Ureter (tissue), 1 donor: Measurements from ENCODE around the gene DDX50. TPM values are rescaled to one million over a fixed set of nuclear protein-coding genes. Genes with fewer than 3 reads are reported as not detected.
"Not testable (repeated sequence)": the region's sequence is repeated elsewhere in the genome, so short reads cannot be mapped to it uniquely, and the experiment has no call there.

Experiments
- DNase-seq: peaks from one replicate; pipeline ENCODE4 v3.0.0-alpha.2; 2020; ENCODE audit warnings: low spot score
- total RNA-seq: library from RNA; stranded (reverse); gene quantifications from one replicate; pipeline ENCODE4 v1.2.4, GENCODE V29; 2023
- donor health status: DM: yes; HTN: yes; CAD: no.

DDX50 gene
- total RNA-seq, 1 donor from 2014 or later: 33.9 TPM

DNA sequence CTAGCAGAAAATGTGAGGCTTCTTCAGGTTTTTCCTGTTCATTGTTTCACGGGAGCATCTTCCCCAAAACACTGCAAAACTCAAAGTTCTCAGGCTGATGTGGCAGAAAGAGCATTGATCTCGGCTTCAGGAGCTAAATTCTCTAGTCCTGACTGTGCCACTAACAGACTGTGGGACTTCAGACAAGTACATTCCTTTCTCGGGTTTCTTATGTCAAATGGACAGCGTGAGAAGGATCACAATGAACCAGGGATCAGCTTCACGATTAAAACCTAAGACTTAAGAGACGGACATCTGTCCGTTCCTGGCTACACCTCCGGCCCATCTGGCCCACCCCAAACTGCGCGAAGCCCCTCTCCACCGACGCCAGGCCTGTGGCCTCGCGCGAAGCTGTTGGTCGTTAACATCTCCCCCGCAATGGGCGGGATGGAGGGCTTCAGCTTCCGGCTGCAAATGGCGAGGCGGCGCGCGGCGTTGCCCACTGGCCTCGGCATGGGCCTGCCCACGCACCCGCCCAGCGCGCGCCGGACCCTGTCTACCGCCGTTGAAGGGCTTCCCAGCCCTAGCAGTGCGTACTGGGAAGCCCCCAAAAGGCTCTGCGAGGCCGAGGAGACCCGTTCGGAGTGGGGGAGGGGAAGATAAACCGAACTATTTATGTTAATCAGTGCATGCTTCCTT lies 549 bp upstream of the DDX50 start:
- DNase-seq: no peak

DNA sequence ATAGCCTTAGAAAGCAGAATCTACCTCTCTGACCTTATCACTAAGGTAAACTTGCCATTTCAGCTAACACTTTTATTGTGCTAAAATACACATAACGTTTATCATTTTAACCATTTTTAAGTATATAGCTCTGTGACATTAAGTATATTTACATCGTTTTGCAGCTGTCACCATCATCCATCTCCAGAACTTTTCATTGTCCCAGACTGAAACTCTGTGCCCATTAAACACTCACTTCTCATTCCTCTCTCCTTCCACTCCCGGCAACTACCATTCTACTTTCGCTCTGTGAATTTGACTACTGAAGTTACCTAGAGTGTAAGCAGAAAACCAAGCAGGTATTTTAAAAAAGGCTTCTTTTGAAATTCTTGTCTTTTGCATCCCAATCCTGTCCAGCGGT lies 1.3 kb downstream of the DDX50 start:
- no peak for DNase-seq

GRCh38 chr10:68924593-68924992 lies 23.5 kb downstream of the DDX50 start:
- DNase-seq: no peak

DNA sequence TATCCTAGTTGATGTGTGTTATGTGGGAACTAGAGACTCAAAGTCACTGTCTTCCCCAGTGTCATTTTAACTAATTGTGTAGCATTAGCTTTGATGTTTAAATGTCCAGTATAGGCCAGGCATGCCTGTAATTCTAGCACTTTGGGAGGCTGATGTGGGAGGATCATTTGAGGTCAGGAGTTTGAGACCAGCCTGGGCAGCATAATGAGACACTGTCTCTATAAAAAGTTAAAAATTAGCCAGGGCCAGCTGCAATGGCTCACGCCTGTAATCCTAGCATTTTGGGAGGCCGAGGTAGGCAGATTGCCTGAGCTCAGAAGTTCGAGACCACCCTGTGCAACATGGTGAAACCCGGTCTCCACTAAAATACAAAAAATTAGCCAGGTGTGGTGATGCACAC lies 24.4 kb downstream of the DDX50 start:
- no peak for DNase-seq

- not testable (repeated sequence) for DNase-seq
Observed at GRCh38 chr10:68929157-68929556, 28.0 kb downstream of the DDX50 start.

DNA sequence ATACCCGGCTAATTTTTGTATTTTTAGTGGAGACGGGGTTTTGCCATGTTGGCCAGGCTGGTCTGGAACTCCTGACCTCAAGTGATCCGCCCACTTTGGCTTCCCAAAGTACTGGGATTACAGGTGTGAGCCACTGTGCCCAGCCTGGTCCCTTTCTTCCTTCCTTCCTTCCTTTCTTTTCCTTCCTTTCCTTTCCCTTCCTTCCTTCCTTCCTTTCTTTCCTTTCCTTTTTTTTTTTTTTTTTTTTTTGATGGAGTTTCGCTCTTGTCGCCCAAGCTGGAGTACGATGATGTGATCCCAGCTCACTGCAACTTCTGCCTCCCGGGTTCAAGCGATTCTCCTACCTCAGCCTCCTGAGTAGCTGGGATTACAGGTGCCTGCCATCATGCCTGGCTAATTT lies 28.8 kb downstream of the DDX50 start:
- not testable (repeated sequence) for DNase-seq

GRCh38 chr10:68932860-68933259 lies 31.7 kb downstream of the DDX50 start:
- DNase-seq: not testable (repeated sequence)

GRCh38 chr10:68934994-68935393 lies 33.9 kb downstream of the DDX50 start:
- DNase-seq: no peak

- DNase-seq: no peak
Observed at GRCh38 chr10:68938117-68938516, 37.0 kb downstream of the DDX50 start.

DNA sequence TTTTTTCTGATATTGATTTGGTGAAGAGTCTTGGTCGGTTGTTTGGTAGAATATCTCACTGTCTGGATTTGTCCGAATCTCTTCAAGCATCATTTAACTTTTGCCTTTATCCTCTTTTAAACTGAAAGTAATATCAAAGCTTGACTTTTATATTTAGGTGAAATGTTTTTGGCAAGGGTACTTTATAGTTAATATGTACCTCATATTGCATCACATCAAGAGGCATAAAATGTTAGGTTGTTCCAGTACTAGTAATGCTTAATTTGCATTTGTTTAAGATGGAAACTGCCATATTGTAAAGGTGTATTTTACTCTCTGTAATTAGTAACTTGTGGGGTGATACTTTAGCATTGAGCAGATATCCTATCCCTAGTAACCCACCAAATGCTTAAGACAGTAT lies 37.8 kb downstream of the DDX50 start:
- no peak for DNase-seq

- not testable (repeated sequence) for DNase-seq
Observed at GRCh38 chr10:68940917-68941316, 39.8 kb downstream of the DDX50 start.

GRCh38 chr10:68950598-68950997 lies 49.5 kb downstream of the DDX50 start:
- no peak for DNase-seq

DNA sequence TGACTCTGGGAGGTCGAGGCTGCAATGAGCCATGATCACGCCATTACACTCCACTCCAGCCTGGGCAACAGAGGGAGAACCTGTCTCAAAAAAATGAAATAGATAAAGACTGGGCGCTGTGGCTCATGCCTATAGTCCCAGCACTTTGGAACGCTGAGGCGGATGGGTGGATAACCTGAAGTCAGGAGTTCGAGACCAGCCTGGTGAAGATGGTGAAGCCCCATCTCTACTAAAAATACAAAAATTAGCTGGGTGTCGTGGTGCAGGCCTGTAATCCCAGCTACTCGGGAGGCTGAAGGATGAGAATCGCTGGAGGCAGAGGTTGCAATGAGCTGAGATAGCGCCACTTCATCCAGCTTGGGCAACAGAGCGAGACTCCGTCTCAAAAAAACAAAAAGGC lies 53.8 kb downstream of the DDX50 start:
- DNase-seq: no peak

DNA sequence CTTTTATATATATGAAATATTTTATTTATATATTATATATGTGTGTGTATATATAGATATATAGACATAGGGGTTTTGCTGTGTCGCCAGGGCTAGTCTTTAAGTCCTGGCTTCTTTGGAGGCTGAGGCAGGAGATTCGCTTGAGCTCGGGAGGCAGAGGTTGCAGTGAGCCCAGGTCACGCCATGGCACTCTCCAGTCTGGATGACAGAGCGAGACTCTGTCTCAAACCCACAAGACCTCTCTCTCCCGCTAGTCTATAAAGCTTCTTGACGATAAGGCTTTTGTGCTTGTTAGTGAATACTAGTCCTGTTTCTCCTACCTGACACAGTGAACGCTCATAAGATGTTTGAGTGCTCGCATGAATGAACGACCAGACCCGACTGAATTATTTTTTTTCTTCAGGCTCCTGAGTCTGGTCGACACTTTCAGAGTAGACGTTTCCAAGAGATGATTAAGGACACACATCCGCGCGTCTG lies 54.3 kb downstream of the DDX50 start:
- DNase-seq: no peak

GRCh38 chr10:68955832-68956532 lies 54.9 kb downstream of the DDX50 start, which contains the start of gene DDX21:
DDX21 (plus strand) TSS chr10:68956170; CDS start chr10:68956226, 56 bp downstream.
- peak; percentile 94 for DNase-seq

DNA sequence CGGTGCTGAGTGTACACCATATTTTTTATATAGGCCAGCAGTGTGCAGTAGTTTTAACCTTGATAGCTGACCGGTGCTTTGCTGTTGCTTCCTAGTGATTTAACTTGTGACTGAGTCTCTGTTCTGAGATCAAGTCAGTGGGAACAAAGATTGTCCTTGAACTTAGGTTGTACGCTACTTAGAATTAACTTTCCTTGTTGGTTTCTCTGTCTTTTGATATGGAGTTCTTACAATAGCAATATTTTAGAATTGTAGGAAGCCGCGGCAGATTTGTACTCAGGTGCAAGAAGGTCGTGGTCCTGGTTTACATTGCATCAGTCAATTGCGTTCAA lies 56.1 kb downstream of the DDX50 start:
- no peak for DNase-seq

DNA sequence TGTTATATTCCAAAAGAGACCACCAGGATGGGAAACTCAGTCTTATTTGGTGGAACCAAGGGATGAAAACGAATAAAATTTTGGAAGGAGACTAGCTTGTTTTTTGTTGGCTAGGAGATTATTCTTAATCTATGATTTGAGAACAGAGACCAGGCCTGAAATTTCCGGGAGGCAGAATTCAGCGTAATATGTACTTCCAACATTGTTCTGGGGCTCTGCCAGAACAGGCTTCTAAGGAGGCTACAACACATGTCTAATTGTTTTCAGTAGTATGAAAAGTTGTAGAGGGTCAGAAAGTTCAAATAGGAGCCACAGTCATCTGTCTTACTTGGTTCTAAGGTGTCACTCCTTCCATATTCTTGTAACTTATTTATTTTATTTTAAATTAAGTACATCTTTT lies 56.5 kb downstream of the DDX50 start:
- DNase-seq: no peak

DNA sequence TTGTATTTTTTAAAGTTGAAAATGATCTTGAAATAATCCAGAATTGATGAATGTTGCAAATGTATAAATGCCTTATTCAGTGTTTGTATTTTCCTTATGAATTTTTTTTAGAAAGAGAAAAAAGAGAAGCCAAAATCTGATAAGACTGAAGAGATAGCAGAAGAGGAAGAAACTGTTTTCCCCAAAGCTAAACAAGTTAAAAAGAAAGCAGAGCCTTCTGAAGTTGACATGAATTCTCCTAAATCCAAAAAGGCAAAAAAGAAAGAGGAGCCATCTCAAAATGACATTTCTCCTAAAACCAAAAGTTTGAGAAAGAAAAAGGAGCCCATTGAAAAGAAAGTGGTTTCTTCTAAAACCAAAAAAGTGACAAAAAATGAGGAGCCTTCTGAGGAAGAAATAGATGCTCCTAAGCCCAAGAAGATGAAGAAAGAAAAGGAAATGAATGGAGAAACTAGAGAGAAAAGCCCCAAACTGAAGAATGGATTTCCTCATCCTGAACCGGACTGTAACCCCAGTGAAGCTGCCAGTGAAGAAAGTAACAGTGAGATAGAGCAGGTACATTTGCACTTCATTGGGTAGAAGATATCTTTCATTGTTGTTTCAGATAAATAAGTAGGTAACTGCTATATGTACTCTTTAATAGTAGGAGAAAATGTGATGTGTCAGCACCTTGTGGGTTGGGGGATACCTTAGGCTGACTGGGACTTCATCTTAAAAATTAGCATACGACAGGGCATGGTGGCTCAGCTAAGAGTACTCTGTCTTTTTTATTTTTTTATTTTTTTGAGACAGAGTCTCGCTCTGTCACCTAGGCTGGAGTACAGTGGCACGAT lies 58.8 kb downstream of the DDX50 start:
- no peak for DNase-seq

GRCh38 chr10:68963151-68963550 lies 62.0 kb downstream of the DDX50 start:
- no peak for DNase-seq

- no peak for DNase-seq
Observed at GRCh38 chr10:68973975-68974374, 72.9 kb downstream of the DDX50 start.

DNA sequence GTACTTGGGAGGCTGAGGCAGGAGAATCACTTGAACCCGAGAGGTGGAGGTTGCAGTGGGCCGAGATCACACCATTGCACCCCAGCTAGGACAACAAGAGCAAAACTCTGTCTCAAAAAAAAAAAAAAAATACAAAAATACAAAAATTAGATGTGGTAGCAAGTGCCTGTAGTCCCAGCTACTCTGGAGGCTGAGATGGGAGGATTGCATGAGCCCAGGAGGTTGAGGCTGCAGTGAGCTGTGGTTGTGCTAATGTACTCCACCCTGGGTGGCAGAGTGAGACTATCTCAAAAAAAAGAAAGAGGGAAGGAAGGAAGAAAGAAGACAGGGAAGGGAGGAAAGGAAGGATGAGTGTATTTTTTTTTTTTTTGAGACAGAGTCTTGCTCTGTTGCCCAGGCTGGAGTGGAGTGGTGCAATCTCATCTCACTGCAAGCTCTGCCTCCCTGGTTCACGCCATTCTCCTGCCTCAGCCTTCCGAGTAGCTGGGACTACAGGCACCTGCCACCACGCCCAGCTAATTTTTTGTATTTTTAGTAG lies 74.9 kb downstream of the DDX50 start:
- DNase-seq: not testable (repeated sequence)

DNA sequence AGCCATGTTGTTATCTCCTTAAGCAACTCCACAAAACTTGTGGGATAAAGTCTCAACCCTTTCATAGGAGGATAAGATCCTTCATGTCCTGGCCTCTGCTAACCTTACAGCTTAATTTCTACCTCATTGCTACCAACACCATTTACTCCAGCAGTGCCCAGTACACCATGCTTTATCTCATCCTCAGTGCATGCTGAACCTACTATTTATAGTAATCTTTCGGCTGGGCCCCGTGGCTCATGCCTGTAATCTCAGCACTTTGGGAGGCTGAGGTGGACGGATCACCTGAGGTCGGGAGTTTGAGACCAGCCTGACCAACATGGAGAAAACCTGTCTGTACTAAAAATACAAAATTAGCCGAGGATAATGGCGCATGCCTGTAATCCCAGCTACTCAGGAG lies 78.6 kb downstream of the DDX50 start:
- DNase-seq: not testable (repeated sequence)
